PC-3 (cell line): ENCODE measurements around the gene ITGAV.

Source experiments
- EZH2phosphoT487 ChIP-seq: fragments of 300-600 bp; sonication (generic); IDR thresholded peaks from 2 replicates; pipeline ENCODE4 v1.6.1; 2018; ENCODE audit warnings: mild to moderate bottlenecking, antibody characterized with exemption, low read length, borderline replicate concordance
- TF ChIP-seq, protein P1 (sequence below): fragments of 300-600 bp; sonication (generic); conservative IDR thresholded peaks from 2 replicates; pipeline ENCODE4 v1.5.1; 2017; ENCODE audit warnings: antibody characterized with exemption, low read depth, mild to moderate bottlenecking, low read length

DNA sequence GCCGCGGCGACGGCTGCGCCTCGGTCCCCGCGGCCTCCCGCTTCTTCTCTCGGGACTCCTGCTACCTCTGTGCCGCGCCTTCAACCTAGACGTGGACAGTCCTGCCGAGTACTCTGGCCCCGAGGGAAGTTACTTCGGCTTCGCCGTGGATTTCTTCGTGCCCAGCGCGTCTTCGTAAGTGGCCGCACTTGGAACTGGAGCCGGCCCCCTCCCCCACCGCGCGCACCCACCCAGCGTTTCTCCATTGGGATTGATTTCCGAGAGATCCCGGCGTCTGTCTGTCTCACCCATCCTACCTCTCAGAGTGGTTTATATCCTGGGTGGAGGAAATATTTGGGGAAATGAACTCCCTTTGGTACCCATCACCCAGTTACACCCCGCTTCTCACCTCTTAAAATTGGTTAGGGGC is 498 bp downstream of the ITGAV start:
- TF ChIP-seq, protein P1, sequence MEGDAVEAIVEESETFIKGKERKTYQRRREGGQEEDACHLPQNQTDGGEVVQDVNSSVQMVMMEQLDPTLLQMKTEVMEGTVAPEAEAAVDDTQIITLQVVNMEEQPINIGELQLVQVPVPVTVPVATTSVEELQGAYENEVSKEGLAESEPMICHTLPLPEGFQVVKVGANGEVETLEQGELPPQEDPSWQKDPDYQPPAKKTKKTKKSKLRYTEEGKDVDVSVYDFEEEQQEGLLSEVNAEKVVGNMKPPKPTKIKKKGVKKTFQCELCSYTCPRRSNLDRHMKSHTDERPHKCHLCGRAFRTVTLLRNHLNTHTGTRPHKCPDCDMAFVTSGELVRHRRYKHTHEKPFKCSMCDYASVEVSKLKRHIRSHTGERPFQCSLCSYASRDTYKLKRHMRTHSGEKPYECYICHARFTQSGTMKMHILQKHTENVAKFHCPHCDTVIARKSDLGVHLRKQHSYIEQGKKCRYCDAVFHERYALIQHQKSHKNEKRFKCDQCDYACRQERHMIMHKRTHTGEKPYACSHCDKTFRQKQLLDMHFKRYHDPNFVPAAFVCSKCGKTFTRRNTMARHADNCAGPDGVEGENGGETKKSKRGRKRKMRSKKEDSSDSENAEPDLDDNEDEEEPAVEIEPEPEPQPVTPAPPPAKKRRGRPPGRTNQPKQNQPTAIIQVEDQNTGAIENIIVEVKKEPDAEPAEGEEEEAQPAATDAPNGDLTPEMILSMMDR = no peak
- TF ChIP-seq EZH2phosphoT487 = no peak
